IPS-NIHi11 (cell line): ENCODE measurements around the gene AGMAT.

ENCODE experiments used
- DNase-seq: peaks from one replicate; pipeline ENCODE4 v3.0.0; 2012; ENCODE audit warnings: mixed read lengths, low spot score

AGMAT gene

DNA sequence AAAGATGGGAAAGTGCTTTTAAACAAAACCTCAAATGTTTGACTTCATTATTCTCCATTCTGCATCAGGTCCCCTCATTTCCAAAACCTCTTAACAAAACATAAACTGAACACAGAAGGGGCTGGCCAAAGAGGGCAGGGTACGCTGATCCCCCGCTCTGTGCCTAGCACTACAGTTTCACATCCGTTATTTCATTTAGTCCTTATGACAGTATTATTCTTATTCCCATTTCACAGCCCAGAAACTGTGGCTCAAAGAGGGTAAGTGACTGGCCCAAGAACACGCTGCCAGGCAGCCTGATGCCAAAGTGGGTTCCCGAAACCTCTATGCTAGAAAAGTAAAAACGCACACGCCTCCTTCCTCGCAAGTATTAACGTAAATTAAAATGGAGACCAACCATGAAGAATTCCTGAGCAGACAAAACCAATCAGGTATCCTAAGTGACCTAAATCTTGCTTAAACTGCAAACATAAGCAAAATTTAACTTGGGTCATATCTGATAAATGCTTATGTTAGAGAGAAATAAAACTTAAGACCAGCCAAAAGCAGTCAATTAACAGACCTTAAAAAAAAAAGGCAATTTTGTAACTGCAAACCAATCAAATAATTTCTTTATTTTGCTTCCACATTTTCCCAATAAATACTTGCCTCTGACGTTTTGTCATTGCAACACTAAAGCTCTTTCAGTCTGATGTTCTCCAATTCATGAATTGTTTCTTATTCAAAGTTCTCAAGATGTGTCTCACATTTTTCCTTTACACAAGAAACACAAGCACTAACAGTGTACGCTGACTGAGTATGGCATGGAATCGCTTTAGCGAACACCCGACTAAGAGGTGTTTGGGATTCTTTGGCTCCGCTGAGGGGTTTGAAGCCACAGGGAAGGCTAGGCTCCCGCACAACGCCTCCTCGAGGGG is 61.5 kb downstream of the AGMAT start:
- DNase-seq, result no peak

DNA sequence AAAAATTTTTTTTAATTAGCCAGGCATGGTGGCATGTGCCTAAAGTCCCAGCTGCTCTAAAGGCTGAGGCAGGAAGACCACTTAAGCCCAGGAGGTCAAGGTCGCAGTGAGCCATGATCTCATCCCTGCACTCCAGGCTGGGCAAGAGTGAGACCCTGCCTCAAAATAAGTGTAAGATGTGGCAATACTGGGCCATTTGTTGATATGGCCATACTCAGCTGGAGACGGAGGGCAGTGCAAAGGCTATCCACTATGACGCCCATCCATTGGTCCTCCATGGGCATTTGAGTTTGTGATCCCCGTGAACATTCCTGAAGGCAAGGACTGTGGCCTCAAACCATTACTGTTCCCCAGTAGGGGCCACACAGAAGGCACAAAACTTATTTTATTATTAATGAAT is 62.3 kb downstream of the AGMAT start:
- no peak for DNase-seq
